OCI-LY1 (cell line): ENCODE data around the gene UCP3.

Experiments
- H2AFZ ChIP-seq: fragments of 200-600 bp; sonication (generic), shearing (Covaris generic); 2 replicates; pipeline ENCODE4 v1.6.0; 2014; ENCODE audit warnings: antibody characterized with exemption, mild to moderate bottlenecking, low read length
- H3F3A ChIP-seq: fragments of 200-600 bp; sonication (generic), shearing (Covaris generic); 2 replicates; pipeline ENCODE4 v1.6.0; 2014; ENCODE audit warnings: mild to moderate bottlenecking, antibody characterized with exemption, low read length, moderate library complexity; ENCODE audit not compliant: insufficient read depth
- H3K27ac ChIP-seq: fragments of 200-600 bp; sonication (generic); 2 replicates; pipeline ENCODE4 v1.5.1; 2014; ENCODE audit warnings: low read length, mixed run types, mild to moderate bottlenecking, low read depth; ENCODE audit not compliant: poor library complexity, severe bottlenecking
- H3K27me3 ChIP-seq: fragments of 200-600 bp; sonication (generic); 2 replicates; pipeline ENCODE4 v1.6.0; 2014; ENCODE audit warnings: antibody characterized with exemption, mild to moderate bottlenecking, low read length, moderate library complexity; ENCODE audit not compliant: insufficient read depth
- H3K36me3 ChIP-seq: fragments of 200-600 bp; sonication (generic); 2 replicates; pipeline ENCODE4 v1.6.1; 2014; ENCODE audit warnings: mild to moderate bottlenecking, antibody characterized with exemption, low read length, moderate library complexity, mixed read lengths; ENCODE audit not compliant: insufficient read depth
- H3K4me1 ChIP-seq: fragments of 200-600 bp; sonication (generic); 2 replicates; pipeline ENCODE4 v1.5.1; 2014; ENCODE audit warnings: mild to moderate bottlenecking, low read length, moderate library complexity; ENCODE audit not compliant: insufficient read depth, severe bottlenecking
- H3K4me2 ChIP-seq: fragments of 200-600 bp; sonication (generic), shearing (Covaris generic); 2 replicates; pipeline ENCODE4 v1.6.1; 2014; ENCODE audit warnings: low read length
- H3K4me3 ChIP-seq: fragments of 200-600 bp; sonication (generic); 2 replicates; pipeline ENCODE4 v1.5.1; 2014; ENCODE audit warnings: low read length, low read depth, mild to moderate bottlenecking, mixed read lengths; ENCODE audit not compliant: poor library complexity, severe bottlenecking
- H3K79me2 ChIP-seq: fragments of 200-600 bp; shearing (Covaris generic); 2 replicates; pipeline ENCODE4 v1.6.1; 2016; ENCODE audit warnings: mixed run types, low read length, mixed read lengths; ENCODE audit not compliant: insufficient read depth
- H3K9ac ChIP-seq: fragments of 200-600 bp; sonication (generic), shearing (Covaris generic); 2 replicates; pipeline ENCODE4 v1.6.1; 2014; ENCODE audit warnings: mild to moderate bottlenecking, low read length, mixed read lengths
- H3K9me2 ChIP-seq: fragments of 200-600 bp; sonication (generic), shearing (Covaris generic); 2 replicates; pipeline ENCODE4 v1.6.1; 2014; ENCODE audit warnings: low read depth, mild to moderate bottlenecking, low read length, mixed read lengths
- H3K9me3 ChIP-seq: fragments of 200-600 bp; shearing (Covaris generic); 2 replicates; pipeline ENCODE4 v1.6.1; 2014; ENCODE audit warnings: low read length, mixed read lengths
- H4K20me1 ChIP-seq: fragments of 200-600 bp; sonication (generic), shearing (Covaris generic); 2 replicates; pipeline ENCODE4 v1.6.0; 2016; ENCODE audit warnings: mild to moderate bottlenecking, low read length; ENCODE audit not compliant: insufficient read depth
- CTCF ChIP-seq: fragments of 200-600 bp; sonication (generic), shearing (Covaris generic); IDR thresholded peaks from 2 replicates; pipeline ENCODE4 v1.5.1; 2017; ENCODE audit warnings: mild to moderate bottlenecking, antibody characterized with exemption, low read length, moderate library complexity, mixed read lengths
- EZH2 ChIP-seq: fragments of 200-600 bp; sonication (generic), shearing (Covaris generic); IDR thresholded peaks from 2 replicates; pipeline ENCODE4 v1.8.0; 2017; ENCODE audit warnings: borderline replicate concordance, mixed run types, mild to moderate bottlenecking, antibody characterized with exemption, low read length, moderate library complexity, mixed read lengths

UCP3 gene

GRCh38 chr11:74008373-74009229 lies at the start of gene UCP3:
Gene UCP3, minus strand, starts transcription at chr11:74009085. Its CDS starts 2,043 bp downstream, at chr11:74007042.
- TF ChIP-seq CTCF (no peak), EZH2 (no peak)
- no peaks in the 10 kb centered on the region for H3K79me2 ChIP-seq
- no peak within 1 kb of the TSS for H3K27ac ChIP-seq
- H3K9me2 ChIP-seq: no peaks in the 10 kb centered on the region
- no peaks in the 10 kb centered on the region for H4K20me1 ChIP-seq
- no peak within 1 kb of the TSS for H3K4me3 ChIP-seq
- H3F3A ChIP-seq: no peaks in the 10 kb centered on the region
- no peaks in the 10 kb centered on the region for H3K36me3 ChIP-seq
- no peaks in the 10 kb centered on the region for H3K9me3 ChIP-seq
- no peak within 1 kb of the TSS for H3K9ac ChIP-seq
- no peak within 1 kb of the TSS for H2AFZ ChIP-seq
- H3K27me3 ChIP-seq: no peaks in the 10 kb centered on the region
- peaks cover 10% of the 10 kb centered on the region for H3K4me1 ChIP-seq
- H3K4me2 ChIP-seq: no peak within 1 kb of the TSS

- H3K4me2 ChIP-seq: no peak overlapping the region
Measured at GRCh38 chr11:74057249-74058151, 48.6 kb upstream of the UCP3 start.

More at GRCh38 chr11:74057249-74058151, 48.6 kb upstream of the UCP3 start:
- TF ChIP-seq CTCF: no peak
- TF ChIP-seq EZH2: no peak
- Histone ChIP-seq H3K9me3 (no peaks in the 10 kb centered on the region), H3K36me3 (peaks cover 40% of the 10 kb centered on the region; the same call in 1 of the 2 replicates), H4K20me1 (no peaks in the 10 kb centered on the region), H3K4me1 (no peaks in the 10 kb centered on the region), H3K4me3 (no peak overlapping the region), H3K27me3 (no peaks in the 10 kb centered on the region), H3K79me2 (no peaks in the 10 kb centered on the region), H2AFZ (no peak overlapping the region), H3K9ac (no peak overlapping the region), H3F3A (no peaks in the 10 kb centered on the region), H3K27ac (no peak overlapping the region), H3K9me2 (no peaks in the 10 kb centered on the region)
